Activated CD4-positive, alpha-beta T cell treated with anti-CD3 and anti-CD28 coated beads, Interleukin-2, amount 50 U/mL, for 16 hours (primary cell): Measurements from ENCODE around the gene PIEZO2.
"Not testable (repeated sequence)": the region's sequence is repeated elsewhere in the genome, so short reads cannot be mapped to it uniquely, and the experiment has no call there.

Source experiments
- DNase-seq: peaks from one replicate; pipeline ENCODE4 v3.0.0-alpha.2; 2020

Gene PIEZO2

GRCh38 chr18:10923551-10924070, 225.8 kb downstream of the PIEZO2 start:
- DNase-seq: no peak

DNA sequence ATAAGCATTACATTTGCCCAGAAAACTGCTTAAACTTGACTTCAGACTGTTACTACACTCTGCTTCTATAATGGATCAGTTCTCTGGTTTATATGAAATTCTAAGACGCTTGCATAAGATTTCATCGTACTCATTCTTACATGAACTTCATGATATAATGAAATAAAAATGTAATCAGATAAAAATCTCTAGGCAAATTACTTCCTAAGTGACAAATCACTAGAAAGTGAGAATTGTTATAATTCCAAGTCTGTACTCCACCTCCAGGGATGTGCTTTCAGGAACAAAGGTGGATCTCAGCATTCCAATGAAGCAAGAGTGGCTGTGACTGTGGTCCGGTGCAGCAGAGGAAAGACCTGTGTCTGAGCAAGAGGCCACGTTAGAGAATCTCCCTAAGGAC, 226.2 kb downstream of the PIEZO2 start:
- no peak for DNase-seq

DNA sequence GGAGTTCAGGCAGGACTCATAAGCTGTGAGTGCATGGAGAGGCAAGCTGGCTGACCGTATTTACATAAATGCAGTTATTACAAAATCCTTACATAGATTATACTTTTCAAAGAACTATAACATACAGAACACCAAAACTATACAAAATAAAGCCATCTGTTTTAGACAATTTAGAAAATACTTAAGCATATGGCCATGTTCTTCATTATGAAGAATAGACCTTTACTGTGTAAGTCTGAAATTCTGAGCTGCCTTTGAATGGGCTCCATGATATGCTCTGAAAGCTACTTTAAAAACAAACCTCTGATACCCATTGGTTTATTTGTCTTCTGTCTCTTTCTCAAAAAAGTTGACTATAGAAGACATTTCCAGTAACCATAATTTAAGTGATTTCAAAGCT, 226.7 kb downstream of the PIEZO2 start:
- not testable (repeated sequence) for DNase-seq

GRCh38 chr18:10920309-10920708, 229.1 kb downstream of the PIEZO2 start:
- not testable (repeated sequence) for DNase-seq

- DNase-seq: no peak
Observed at GRCh38 chr18:10919851-10920250, 229.5 kb downstream of the PIEZO2 start.

- DNase-seq: no peak
Observed at GRCh38 chr18:10916865-10917264, 232.5 kb downstream of the PIEZO2 start.

- DNase-seq: no peak
Observed at GRCh38 chr18:10916387-10916786, 233.0 kb downstream of the PIEZO2 start.

GRCh38 chr18:10915748-10916147, 233.6 kb downstream of the PIEZO2 start:
- DNase-seq: not testable (repeated sequence)

GRCh38 chr18:10914610-10915009, 234.8 kb downstream of the PIEZO2 start:
- DNase-seq: not testable (repeated sequence)

DNA sequence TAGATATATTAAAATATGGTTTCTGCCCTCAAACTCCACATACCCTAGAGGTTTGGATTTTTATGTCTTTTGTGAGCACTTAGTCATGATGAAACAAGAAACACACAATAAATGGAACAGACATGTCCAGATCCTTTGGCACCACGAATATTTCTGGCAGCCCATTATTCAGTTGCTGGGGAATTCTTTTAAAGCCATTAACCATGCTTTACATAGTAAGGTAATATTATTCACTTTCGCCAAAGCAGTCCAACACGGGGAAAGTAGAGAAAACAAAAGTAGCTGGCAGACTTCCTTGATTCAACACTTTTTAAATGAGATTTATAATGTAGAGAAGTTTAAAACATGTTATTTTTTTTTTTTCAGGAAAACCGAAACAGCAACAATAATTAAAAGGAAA, 235.4 kb downstream of the PIEZO2 start:
- no peak for DNase-seq

DNA sequence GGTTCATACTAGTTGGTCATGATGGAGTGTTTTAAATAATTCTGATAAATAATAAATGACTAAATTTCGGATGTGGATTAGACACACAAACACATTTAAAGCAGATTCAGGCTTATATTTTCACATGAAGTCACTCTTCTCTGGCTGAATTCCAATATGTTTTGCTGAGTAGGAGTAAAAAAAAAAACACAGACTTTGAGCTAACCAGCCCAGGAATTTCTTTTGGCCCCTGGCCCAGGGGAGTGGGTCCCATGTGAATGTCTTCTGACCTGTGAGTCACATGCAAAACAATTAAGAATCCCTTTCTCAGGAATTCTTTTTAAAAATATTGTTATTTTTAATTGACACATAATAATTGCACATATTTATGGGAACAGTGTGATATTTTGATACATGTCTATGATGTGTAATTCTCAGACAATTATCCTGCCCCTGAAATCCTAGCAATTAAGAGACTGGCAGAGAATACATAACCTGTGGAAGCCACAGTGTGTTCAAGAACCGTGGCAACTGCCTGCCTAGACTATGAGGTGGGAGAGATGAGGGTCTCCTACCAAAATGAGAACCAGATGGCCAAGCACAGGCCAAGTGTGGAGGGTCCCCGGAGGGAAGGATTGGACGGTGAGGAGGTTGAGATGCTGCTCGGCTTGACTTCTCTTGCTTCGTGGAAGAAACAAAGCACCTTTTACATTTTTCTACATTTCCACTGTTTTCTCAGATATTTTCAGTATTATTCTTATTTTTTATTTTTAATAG, 236.4 kb downstream of the PIEZO2 start:
- DNase-seq: no peak

GRCh38 chr18:10909724-10910123, 239.6 kb downstream of the PIEZO2 start:
- no peak for DNase-seq

DNA sequence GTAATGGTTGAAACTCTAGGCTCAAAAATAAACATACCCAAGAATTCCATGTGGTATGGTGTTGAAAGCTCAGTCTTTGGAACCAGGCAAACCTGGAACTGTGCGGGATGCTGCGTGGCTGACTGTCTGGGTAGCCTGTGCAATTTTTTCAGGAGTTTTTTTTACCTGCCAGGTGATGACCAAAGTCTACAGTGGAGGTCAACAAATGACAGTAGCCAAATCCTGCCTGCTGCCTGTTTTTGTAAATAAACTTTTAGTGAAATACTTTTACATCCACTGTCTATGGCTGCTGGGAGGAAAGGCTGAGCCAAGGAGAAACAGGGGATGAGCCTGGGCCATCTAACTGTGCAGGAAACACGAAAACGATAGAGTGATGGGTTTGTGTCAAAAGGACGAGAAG, 240.6 kb downstream of the PIEZO2 start:
- no peak for DNase-seq

DNA sequence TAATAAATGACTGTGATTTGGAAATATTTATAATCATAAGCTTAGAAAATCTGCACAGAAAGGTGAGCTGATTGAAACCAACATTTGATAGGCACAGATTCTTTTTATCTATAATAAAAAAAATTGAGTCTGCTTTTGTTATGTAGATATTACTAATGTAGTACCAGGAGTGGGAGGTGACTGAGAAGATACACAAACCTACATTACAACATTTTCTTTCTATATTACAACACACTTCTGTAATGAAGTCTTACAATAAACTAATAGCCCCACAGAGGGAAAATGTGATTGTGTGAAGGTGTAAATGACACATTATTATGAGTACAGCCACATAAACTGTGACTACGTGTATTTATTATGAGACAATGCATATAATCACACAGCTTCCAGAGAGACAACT, 241.6 kb downstream of the PIEZO2 start:
- no peak for DNase-seq

GRCh38 chr18:10901329-10901728, 248.0 kb downstream of the PIEZO2 start:
- DNase-seq: no peak

GRCh38 chr18:10900435-10900834, 248.9 kb downstream of the PIEZO2 start:
- DNase-seq: no peak

DNA sequence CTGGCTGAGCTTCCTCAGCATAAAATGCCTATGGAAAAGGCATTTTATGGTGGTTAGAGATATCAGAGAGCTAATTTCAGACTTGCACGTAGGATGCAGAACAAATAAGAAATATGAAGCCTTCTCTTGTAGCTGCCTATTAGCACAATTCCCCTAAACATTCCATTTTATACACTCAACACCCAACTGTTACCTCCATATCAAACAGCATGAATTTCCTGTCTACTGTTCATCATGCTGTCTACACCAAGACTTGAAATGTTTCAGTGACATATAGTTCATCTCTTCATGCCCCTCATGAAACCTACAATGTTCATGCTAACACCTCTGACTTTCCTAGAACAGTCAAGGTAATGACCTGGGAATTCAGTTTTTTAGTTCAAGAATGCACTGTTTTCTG, 249.9 kb downstream of the PIEZO2 start:
- no peak for DNase-seq

- DNase-seq: no peak
Observed at GRCh38 chr18:10898417-10898974, 250.9 kb downstream of the PIEZO2 start.

DNA sequence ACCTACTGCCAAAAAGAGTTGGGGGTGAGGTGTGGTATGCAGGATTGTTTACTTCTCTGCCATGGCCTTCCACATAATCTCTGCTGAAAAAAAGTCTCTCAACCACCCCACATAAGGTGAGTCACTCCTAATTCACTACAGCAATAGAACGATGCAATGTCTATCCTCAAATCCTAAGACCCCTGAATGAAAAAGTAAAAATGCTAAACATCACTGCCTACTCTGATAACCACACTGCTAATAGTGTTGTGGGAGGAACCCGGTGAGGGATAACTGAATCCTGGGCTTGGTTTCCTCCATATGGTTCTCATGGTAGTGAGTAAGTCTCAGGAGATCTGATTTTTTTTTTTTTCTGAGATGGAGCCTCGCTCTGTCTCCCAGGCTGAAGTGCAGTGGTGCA, 252.5 kb downstream of the PIEZO2 start:
- no peak for DNase-seq

DNA sequence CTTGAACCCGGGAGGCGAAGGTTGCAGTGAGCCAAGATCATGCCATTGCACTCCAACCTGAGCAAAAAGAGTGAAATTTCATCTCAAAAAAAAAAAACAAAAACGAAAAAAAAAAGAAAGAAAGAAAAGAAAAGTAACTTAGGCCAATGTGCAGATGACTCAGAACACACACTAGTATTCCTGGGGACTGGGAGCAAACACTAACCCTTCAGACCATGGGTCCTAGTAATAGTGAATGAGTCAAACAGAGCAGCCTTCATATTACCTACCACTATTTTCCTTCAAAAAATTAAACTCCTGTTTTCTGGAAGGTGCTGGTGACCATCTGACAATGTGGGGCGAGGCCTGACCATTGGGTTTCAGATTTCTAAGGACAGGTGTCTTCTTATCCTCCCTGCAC, 253.4 kb downstream of the PIEZO2 start:
- DNase-seq: no peak

GRCh38 chr18:10894501-10894900, 254.9 kb downstream of the PIEZO2 start:
- DNase-seq: no peak

- DNase-seq: no peak
Observed at GRCh38 chr18:10893761-10894160, 255.6 kb downstream of the PIEZO2 start.

DNA sequence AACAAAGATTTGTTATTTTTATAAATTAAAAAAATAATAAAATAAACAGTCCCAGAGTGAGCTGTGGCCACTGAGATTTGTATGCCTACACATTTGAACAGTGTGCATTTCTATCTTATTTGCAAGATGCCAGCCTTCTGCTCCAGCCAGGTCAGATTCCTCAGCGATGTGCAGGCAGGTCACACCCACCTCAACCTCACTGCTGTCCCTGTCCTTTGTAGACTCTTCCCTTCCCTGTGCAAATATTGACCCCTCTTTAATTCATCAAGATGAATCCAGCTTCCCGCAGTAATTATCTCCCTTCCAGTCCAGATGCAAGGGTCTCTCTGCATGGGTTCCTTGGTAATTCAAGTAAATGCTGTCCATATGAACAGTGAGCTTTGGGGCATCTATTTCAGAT, 256.2 kb downstream of the PIEZO2 start:
- no peak for DNase-seq

DNA sequence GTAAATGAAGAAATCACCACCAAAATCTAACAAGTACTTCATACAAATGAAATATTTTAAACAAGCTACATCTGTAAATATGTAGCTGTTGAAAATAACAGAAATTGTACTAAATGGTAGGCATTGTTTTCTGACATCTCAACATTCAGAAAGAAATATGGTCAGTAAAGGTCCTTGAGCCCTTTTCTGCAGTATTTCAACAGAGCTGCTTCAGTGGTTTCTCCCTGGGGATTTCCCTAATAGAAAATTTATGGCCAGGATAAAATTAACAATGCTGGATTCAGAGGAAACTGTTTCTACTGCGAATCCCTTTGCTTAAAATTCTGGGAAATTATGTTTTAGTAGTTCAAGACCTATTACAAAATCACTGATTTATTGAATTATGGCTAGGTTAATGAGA, 256.6 kb downstream of the PIEZO2 start:
- DNase-seq: no peak

GRCh38 chr18:10890022-10890421, 259.3 kb downstream of the PIEZO2 start:
- DNase-seq: no peak
